ENCODE measurements around the gene PARD6G. TPM values are rescaled to one million over a fixed set of nuclear protein-coding genes. Genes with fewer than 3 reads are reported as not detected.

Gene PARD6G
- total RNA-seq, 1 donor from 2014 or later = 18.9 TPM

- no peak for DNase-seq (ENCODE audit: extremely low spot score, unreplicated experiment)
- H3K4me1 Mint-ChIP-seq (ENCODE audit: unreplicated experiment) = no peaks in the 10 kb centered on the region
- no peak for TF ChIP-seq CTCF (IDR thresholded peaks at IDR 0.05)
- H3K36me3 Mint-ChIP-seq (ENCODE audit: unreplicated experiment) = peaks cover 45% of the 10 kb centered on the region
- H3K27me3 Mint-ChIP-seq (ENCODE audit: unreplicated experiment) = no peaks in the 10 kb centered on the region
- no peak overlapping the region for H3K4me3 Mint-ChIP-seq (ENCODE audit: unreplicated experiment)
- no peak overlapping the region for H3K27ac Mint-ChIP-seq (ENCODE audit: unreplicated experiment)
- H3K9me3 Mint-ChIP-seq (ENCODE audit: unreplicated experiment) = no peaks in the 10 kb centered on the region
These were observed 110.6 kb downstream of the PARD6G start for GRCh38 chr18:80136679-80137078.

GRCh38 chr18:80135136-80135535 is 112.2 kb downstream of the PARD6G start:
- Mint-ChIP-seq H3K27ac (ENCODE audit: unreplicated experiment) (no peak overlapping the region), H3K36me3 (ENCODE audit: unreplicated experiment) (peaks cover 39% of the 10 kb centered on the region), H3K27me3 (ENCODE audit: unreplicated experiment) (no peaks in the 10 kb centered on the region)

GRCh38 chr18:80133124-80133523 is 114.2 kb downstream of the PARD6G start:
- no peak overlapping the region for H3K4me3 Mint-ChIP-seq (ENCODE audit: unreplicated experiment)
- no peak overlapping the region for H3K27ac Mint-ChIP-seq (ENCODE audit: unreplicated experiment)
- H3K27me3 Mint-ChIP-seq (ENCODE audit: unreplicated experiment) = no peaks in the 10 kb centered on the region
- H3K9me3 Mint-ChIP-seq (ENCODE audit: unreplicated experiment) = no peaks in the 10 kb centered on the region
- no peak for DNase-seq (ENCODE audit: extremely low spot score, unreplicated experiment)
- TF ChIP-seq CTCF (IDR thresholded peaks at IDR 0.05) = no peak
- peaks cover 35% of the 10 kb centered on the region for H3K36me3 Mint-ChIP-seq (ENCODE audit: unreplicated experiment)
- peaks cover 11% of the 10 kb centered on the region for H3K4me1 Mint-ChIP-seq (ENCODE audit: unreplicated experiment)

More at GRCh38 chr18:80135136-80135535, 112.2 kb downstream of the PARD6G start:
- H3K4me3 Mint-ChIP-seq (ENCODE audit: unreplicated experiment) = no peak overlapping the region
- peaks cover 5% of the 10 kb centered on the region for H3K4me1 Mint-ChIP-seq (ENCODE audit: unreplicated experiment)
- no peak for TF ChIP-seq CTCF (IDR thresholded peaks at IDR 0.05)
- no peak for DNase-seq (ENCODE audit: extremely low spot score, unreplicated experiment)
- no peaks in the 10 kb centered on the region for H3K9me3 Mint-ChIP-seq (ENCODE audit: unreplicated experiment)

GRCh38 chr18:80132180-80132812 is 115.0 kb downstream of the PARD6G start:
- no peak for DNase-seq (ENCODE audit: extremely low spot score, unreplicated experiment)
- no peak for TF ChIP-seq CTCF (IDR thresholded peaks at IDR 0.05)
- peaks cover 3% of the 10 kb centered on the region for H3K9me3 Mint-ChIP-seq (ENCODE audit: unreplicated experiment)
- no peaks in the 10 kb centered on the region for H3K27me3 Mint-ChIP-seq (ENCODE audit: unreplicated experiment)
- peak overlapping the region; percentile 24 for H3K27ac Mint-ChIP-seq (ENCODE audit: unreplicated experiment)
- H3K36me3 Mint-ChIP-seq (ENCODE audit: unreplicated experiment) = peaks cover 33% of the 10 kb centered on the region
- no peak overlapping the region for H3K4me3 Mint-ChIP-seq (ENCODE audit: unreplicated experiment)
- H3K4me1 Mint-ChIP-seq (ENCODE audit: unreplicated experiment) = peaks cover 11% of the 10 kb centered on the region

GRCh38 chr18:80130555-80130954 is 116.8 kb downstream of the PARD6G start:
- peaks cover 27% of the 10 kb centered on the region for H3K36me3 Mint-ChIP-seq (ENCODE audit: unreplicated experiment)
- no peak for DNase-seq (ENCODE audit: extremely low spot score, unreplicated experiment)
- peaks cover 5% of the 10 kb centered on the region for H3K9me3 Mint-ChIP-seq (ENCODE audit: unreplicated experiment)
- no peak for TF ChIP-seq CTCF (IDR thresholded peaks at IDR 0.05)
- H3K27ac Mint-ChIP-seq (ENCODE audit: unreplicated experiment) = no peak overlapping the region
- peaks cover 11% of the 10 kb centered on the region for H3K4me1 Mint-ChIP-seq (ENCODE audit: unreplicated experiment)
- no peaks in the 10 kb centered on the region for H3K27me3 Mint-ChIP-seq (ENCODE audit: unreplicated experiment)
- H3K4me3 Mint-ChIP-seq (ENCODE audit: unreplicated experiment) = no peak overlapping the region
